Measurements from ENCODE around the gene AFAP1L2. TPM values are rescaled to one million over a fixed set of nuclear protein-coding genes. Genes with fewer than 3 reads are reported as not detected.
"Not testable (repeated sequence)": the region's sequence is repeated elsewhere in the genome, so short reads cannot be mapped to it uniquely, and the experiment has no call there.

The AFAP1L2 gene
- total RNA-seq, 1 experiment from 2014 or later, result 17.1 TPM

GRCh38 chr10:114337510-114338462 lies 66.5 kb downstream of the AFAP1L2 start:
- DNase-seq (ENCODE audit: low read depth), result no peak

GRCh38 chr10:114336823-114337509 lies 67.3 kb downstream of the AFAP1L2 start:
- no peak for DNase-seq (ENCODE audit: low read depth)

GRCh38 chr10:114335614-114336013 lies 68.7 kb downstream of the AFAP1L2 start:
- DNase-seq (ENCODE audit: low read depth), result no peak

GRCh38 chr10:114334301-114334700 lies 70.0 kb downstream of the AFAP1L2 start:
- DNase-seq (ENCODE audit: low read depth), result no peak

- DNase-seq (ENCODE audit: low read depth), result not testable (repeated sequence)
Measured at GRCh38 chr10:114333441-114333840, 70.9 kb downstream of the AFAP1L2 start.

GRCh38 chr10:114332301-114333192 lies 71.8 kb downstream of the AFAP1L2 start:
- no peak for DNase-seq (ENCODE audit: low read depth)

- no peak for DNase-seq (ENCODE audit: low read depth)
Measured at GRCh38 chr10:114329634-114330365, 74.5 kb downstream of the AFAP1L2 start.

GRCh38 chr10:114328874-114329273 lies 75.4 kb downstream of the AFAP1L2 start:
- no peak for DNase-seq (ENCODE audit: low read depth)

- DNase-seq (ENCODE audit: low read depth), result no peak
Measured at GRCh38 chr10:114328441-114328812, 75.9 kb downstream of the AFAP1L2 start.

- DNase-seq (ENCODE audit: low read depth), result no peak
Measured at GRCh38 chr10:114327537-114328440, 76.5 kb downstream of the AFAP1L2 start.

- DNase-seq (ENCODE audit: low read depth), result no peak
Measured at GRCh38 chr10:114326795-114327194, 77.5 kb downstream of the AFAP1L2 start.

- DNase-seq (ENCODE audit: low read depth), result no peak
Measured at GRCh38 chr10:114323023-114323422, 81.3 kb downstream of the AFAP1L2 start.

GRCh38 chr10:114322344-114322743 lies 82.0 kb downstream of the AFAP1L2 start:
- DNase-seq (ENCODE audit: low read depth), result no peak

GRCh38 chr10:114320249-114321116 lies 83.8 kb downstream of the AFAP1L2 start:
- DNase-seq (ENCODE audit: low read depth), result peak; percentile 94

GRCh38 chr10:114319406-114320248 lies 84.7 kb downstream of the AFAP1L2 start:
- no peak for DNase-seq (ENCODE audit: low read depth)

GRCh38 chr10:114316744-114317143 lies 87.6 kb downstream of the AFAP1L2 start:
- no peak for DNase-seq (ENCODE audit: low read depth)

- no peak for DNase-seq (ENCODE audit: low read depth)
Measured at GRCh38 chr10:114315566-114316420, 88.5 kb downstream of the AFAP1L2 start.

Measured in Daoy (cell line).